ENCODE data around the gene RASAL1.

RASAL1 gene

DNA sequence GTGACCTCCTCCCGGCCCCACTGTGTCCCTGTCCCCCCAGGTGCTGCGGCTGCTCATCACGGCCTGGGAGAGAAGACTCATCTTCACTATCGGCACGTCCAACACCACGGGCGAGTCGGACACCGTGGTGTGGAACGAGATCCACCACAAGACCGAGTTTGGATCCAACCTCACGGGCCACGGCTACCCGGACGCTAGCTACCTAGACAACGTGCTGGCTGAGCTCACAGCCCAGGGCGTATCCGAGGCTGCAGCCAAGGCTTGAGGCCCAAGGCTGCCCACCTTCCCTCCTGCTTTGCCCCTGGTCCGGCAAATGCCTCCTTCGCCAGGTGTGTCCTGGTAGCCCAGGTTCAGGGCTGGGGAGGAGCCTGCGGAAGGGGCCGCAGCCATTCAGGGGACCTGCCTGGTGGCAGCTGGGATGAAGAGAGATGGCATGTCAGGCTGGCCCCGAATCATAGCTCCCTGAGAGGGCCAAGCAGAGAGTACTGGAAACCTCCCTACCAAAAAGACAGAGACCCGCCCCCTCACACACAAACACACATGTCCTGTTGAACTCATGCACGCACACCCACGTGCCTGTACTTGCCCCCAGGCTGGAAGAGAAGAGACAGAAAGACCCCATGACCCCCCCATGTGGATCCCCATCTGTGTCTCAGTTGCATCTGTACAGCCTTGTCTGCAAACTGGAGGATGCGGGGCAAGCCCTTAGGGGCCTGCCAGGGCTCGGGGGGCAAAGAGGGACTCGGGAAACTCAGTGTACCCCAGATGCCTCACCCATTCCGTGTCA is 38.7 kb downstream of the RASAL1 start:
- no peak for DNase-seq (ENCODE audit: low read depth in 2 of 2)

GRCh38 chr12:113095405-113095804 is 40.2 kb downstream of the RASAL1 start:
- DNase-seq (ENCODE audit: low read depth in 2 of 2), result no peak

GRCh38 chr12:113094738-113095137 is 40.8 kb downstream of the RASAL1 start:
- no peak for DNase-seq (ENCODE audit: low read depth in 2 of 2)

- DNase-seq (ENCODE audit: low read depth in 2 of 2), result no peak
These were observed 42.0 kb downstream of the RASAL1 start for GRCh38 chr12:113093409-113094101.

DNA sequence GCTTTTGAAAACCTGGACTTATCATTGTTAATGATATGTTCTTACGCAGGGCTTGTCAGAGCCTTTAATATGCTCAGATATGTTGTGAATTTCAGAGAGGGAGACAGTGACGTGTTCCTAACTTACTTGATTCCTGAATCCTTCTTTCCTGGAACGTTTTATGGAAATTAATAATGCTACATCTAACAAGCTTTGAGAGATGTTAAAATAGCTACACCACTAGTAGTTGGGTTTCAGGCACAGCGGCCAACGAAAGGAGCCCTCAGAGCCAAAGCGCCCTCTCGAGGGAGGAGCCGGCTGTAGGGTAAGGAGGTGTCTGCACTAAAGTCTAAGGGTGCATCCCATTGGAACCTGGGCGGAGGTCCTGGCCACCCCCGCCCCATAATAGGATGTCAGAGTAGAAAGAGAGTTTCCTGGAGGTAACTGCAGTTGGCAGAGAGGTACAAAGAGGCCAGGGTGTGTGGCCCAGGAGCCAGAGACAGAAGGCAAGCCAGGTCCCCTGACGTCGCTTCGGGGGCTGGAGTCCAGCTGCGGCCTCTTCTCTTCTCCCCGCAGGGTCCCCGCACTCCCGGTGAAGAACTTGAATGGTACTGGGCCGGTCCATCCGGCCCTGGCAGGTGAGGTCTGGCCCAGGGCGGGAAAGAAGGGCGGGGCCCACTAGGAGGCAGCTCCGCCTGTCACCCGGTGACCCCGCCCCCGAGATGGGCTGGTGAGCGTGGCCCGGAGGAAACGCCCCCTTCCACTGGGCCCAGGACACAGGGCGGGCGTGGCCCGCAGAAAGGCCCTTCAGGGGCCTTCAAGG is 42.8 kb downstream of the RASAL1 start:
- DNase-seq (ENCODE audit: low read depth in 2 of 2), result no peak

DNA sequence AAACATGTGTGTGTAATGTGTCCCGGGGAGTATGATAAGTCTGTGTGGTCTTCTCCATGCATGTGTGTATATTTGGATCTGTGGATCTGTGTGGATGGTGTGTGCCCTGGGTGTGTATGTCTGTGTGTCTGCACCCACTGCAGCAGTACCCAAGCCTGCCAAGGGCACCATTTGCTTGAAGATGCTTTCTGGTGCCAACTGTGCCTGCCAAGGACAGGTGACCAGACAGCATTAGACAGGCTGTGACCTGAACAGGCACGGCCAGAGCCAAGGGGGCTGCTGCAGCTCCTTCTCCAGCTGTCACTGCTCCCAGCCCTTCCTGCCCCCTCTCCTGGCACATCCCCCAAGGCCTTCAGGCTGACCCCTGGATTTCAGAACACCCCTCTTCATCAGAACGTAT is 44.1 kb downstream of the RASAL1 start:
- DNase-seq (ENCODE audit: low read depth in 2 of 2), result no peak

DNA sequence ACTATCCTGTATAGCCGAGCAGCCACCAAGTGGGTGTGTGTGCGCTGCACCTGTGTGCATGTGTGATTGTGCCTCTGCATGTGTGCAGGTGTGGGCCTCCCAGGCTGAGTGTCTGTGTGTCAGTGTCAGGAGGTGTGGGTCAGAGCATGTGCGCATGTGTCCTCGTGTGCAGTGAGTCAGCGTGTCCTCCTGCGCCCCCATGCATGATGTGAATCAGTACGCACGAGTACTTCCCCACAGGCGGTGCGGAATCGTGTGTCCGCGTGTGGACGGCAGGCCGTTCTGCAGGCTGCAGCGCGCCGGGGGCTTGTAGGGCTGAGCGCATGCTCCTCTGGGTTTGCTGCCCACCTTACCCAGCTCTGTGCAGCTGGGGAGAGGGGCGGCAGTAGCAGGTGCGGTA is 44.8 kb downstream of the RASAL1 start:
- DNase-seq (ENCODE audit: low read depth in 2 of 2), result no peak

DNA sequence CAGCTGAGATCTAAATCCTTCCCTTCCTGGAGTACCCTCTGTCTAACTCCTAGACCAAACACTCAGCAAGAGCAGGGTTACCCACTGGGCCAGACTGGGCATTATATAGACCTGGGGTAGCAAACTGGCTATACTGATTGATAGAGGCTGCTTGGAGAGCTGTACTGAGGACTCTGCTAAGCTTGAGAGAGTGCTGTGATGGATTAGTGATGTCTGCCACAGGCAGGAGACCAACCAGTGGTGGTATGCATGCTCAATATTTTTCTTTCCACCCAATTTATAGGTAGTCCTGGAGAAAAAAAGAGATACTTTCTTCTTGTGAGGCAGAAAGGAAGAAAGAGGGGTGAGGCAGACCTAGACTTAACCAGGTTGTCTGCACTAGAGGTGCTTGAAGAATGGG is 45.7 kb downstream of the RASAL1 start:
- DNase-seq (ENCODE audit: low read depth in 2 of 2), result no peak

- DNase-seq (ENCODE audit: low read depth in 2 of 2), result peak; percentile 56 to 57
These were observed 46.4 kb downstream of the RASAL1 start for GRCh38 chr12:113088971-113089756.

DNA sequence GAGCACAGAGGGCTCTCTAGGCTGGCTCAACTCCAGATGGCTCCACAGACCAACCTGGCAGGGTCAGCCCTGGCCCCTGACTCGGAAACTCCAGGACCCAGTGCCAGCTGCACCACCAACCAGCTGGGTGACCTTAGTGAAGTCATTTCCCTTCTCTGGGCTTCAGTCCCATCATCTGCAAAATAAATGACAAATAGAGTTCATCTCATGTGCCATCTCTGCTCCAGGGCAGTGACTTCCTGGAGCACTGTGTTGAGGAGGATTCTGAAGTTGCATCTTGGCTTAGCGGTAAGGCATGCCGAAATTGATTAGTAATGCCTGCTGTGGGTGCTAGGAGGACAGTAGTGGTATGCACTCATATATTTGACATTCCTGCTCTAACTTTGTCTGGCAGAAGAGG is 47.5 kb downstream of the RASAL1 start:
- no peak for DNase-seq (ENCODE audit: low read depth in 2 of 2)

- no peak for DNase-seq (ENCODE audit: low read depth in 2 of 2)
These were observed 48.4 kb downstream of the RASAL1 start for GRCh38 chr12:113087193-113087592.

- no peak for DNase-seq (ENCODE audit: low read depth in 2 of 2)
These were observed 49.1 kb downstream of the RASAL1 start for GRCh38 chr12:113086249-113087164.

DNA sequence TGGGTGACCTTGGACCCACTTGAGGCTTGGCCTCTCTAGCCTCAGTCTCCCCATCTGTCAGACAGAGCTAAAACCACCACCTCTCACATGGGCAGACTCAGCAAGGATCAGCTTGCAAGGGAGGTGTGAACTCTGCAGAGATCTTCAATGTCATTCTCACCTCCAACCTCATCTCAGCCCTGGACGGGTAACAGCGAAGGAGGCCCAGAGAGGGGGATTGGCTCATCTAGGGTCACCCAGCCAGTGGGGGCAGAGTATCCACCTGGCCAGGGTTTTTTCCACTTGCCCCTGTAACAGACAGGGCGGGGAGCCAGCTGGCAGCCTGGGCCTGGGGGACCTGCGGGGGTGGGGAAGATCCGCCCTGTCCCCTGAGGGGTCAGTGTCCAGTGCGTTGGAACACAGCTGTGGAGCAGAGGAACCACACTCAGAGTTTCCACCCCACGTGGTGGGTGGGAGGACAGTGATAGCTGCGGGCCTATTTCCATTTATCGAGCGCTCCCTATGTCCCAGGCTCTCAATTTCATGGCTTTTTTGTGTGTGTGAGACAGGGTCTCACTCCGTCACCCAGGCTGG is 51.6 kb downstream of the RASAL1 start:
- DNase-seq (ENCODE audit: low read depth in 2 of 2), result no peak

DNA sequence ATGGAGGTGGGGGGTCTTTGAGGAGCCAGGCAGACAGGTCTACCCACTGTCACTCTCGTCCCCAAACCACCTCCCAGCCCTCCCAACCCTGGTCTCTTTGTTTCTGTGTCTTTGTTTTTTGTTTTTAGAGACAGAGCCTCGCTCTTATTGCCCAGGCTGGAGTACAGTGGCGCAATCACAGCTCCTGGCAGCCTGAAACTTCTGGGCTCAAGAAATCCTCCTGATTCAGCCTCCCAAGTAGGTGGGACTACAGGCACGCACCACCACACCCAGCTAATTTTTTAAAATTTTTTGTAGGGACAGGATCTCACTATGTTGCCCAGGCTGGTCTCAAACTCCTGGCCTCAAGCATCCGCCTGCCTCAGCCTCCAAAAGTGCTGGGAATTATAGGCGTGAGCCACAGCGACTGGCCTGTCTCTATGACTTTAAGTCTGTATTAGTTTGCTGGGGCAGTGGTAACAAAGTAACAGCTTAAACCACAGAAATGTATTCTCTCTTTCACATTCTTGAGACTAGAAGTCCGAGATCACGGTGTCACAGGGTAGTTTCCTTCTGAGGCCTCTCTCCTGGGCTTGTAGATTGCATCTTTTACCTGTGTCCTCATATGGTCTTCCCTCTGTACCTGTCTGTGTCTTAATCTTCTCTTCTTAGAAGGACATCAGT is 52.9 kb downstream of the RASAL1 start:
- DNase-seq (ENCODE audit: low read depth in 2 of 2), result no peak

GRCh38 chr12:113081873-113082272 is 53.7 kb downstream of the RASAL1 start:
- DNase-seq (ENCODE audit: low read depth in 2 of 2), result no peak

DNA sequence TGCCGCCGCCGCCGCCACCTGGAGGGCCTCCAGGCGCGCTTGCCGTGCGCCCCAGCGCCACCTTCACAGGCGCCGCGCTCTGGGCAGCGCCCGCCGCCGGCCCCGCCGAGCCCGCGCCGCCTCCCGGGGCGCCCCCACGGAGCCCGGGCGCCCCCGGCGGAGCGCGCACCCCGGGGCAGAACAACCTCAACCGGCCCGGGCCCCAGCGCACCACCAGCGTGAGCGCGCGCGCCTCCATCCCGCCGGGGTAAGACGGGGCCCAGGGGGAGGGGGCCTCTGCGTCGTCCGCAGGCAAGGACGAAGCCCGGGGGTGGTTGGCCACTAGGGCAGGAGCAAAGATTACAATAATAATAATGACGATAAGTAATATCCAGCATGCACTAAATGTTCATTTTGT is 57.7 kb downstream of the RASAL1 start:
- no peak for DNase-seq (ENCODE audit: low read depth in 2 of 2)

GRCh38 chr12:113077057-113077858 is 58.3 kb downstream of the RASAL1 start:
- DNase-seq (ENCODE audit: low read depth in 2 of 2), result no peak

DNA sequence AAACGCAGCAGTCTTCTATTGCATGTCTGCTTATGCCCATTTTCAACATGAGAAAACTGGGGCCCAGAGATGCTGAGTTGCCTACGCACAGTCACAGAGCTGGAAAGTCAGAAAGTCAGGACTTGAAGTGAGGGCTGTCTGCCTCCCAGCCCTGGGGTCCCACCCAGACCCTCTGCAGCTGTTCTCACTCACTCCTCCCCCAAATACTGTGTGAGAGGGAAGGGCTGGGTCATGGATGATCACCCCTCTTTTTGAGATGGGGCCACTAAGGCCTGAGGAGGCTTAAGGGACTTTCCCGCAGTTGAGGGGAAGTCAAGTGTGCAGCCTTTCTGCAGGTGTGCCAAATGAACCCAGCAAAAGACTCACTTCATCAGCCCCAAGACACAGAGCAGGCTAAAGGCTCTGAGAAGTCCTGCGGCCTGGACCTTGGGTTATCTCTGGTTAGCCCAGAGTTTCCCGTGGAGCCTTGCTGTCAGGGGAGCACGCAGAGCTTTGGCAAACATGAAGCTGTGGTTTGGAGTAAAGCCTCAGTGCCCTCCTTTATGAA is 60.4 kb downstream of the RASAL1 start:
- no peak for DNase-seq (ENCODE audit: low read depth in 2 of 2)

DNA sequence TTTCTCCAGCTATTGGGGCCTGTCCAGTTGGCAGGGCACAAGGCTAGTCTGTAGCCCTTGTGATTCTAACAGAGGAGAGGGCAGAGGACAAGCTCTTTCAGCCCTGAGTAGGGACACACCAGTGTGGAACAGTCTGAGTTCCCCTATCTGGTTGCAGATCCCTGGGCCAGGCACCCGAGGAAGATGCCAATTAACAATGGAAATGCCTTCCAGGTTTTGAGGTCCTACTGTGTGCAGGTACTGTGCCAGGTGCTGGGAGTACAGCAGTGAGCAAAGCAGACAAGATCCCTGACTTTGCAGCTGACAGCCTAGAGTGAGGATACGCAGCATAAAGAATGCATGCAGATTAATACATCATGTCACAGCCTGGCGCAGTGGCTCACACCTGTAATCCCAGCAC is 62.0 kb downstream of the RASAL1 start:
- no peak for DNase-seq (ENCODE audit: low read depth in 2 of 2)

All from stimulated activated CD4-positive, alpha-beta T cell treated with anti-CD3 and anti-CD28 coated beads, Interleukin-4, amount 100 ng/mL, for 48 hours (primary cell).